Erythroblast (primary cell): Measurements from ENCODE around the gene METTL9.
A peak's percentile ranks its signal among the peaks of the same experiment; 100 is the strongest.

Experiments
- GATA1 ChIP-seq: IDR thresholded peaks from 2 replicates; pipeline ENCODE4 v1.6.1; 2011; ENCODE audit warnings: low read depth, mild to moderate bottlenecking, control low read depth, low read length, moderate library complexity
- POLR2A ChIP-seq: IDR thresholded peaks from 2 replicates; pipeline ENCODE4 v1.6.1; 2011; ENCODE audit warnings: mild to moderate bottlenecking, low read length

DNA sequence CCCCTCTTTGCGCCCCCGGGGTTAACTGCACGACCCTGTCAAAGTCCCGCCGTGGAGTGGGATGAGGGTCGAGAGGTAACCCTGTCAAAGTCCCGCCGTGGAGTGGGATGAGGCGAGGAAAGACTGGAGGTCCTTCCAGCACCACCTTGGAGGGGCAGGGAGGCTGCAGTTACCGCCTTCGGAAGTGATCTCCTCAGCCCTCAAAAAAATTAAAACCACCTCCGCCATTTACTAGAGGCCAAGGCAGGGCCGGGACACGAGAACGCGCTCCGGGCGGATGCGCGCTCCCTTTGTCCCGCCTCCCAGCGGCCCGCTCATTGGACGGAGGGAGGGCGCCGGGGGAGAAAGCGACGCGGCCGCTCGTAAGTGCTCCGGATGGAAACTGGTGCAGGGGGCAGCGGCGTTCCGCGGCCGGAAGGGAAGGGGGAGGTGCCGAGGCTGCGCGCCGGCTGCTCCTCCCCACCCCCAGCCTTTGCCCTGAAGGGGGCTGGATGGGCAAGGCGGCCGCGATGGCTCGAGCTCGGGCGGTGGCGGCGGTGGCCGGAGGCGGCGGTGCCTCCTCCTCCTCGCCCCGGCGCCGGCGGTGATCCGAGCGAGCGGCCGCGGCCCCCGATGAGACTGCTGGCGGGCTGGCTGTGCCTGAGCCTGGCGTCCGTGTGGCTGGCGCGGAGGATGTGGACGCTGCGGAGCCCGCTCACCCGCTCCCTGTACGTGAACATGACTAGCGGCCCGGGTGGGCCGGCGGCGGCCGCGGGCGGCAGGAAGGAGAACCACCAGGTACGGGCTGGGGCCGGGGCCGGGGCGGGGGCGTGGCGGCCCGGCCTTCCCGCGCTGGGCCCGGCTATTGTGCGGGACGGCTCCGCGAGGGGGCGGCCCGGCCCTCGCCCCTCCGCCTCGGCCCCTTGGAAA is at the start of gene METTL9:
- TF ChIP-seq POLR2A (peak; percentile 98), GATA1 (no peak)
